ENCODE measurements around the gene HLCS. TPM values are rescaled to one million over a fixed set of nuclear protein-coding genes. Genes with fewer than 3 reads are reported as not detected.

Gene HLCS
- total RNA-seq, 1 donor from 2014 or later = 25.0 TPM

- Mint-ChIP-seq H3K36me3 (peaks cover 3% of the 10 kb centered on the region), H3K4me1 (peaks cover 21% of the 10 kb centered on the region), H3K4me3 (no peak overlapping the region), H3K9me3 (no peaks in the 10 kb centered on the region), H3K27ac (no peak overlapping the region), H3K27me3 (ENCODE audit: insufficient read depth, low read depth) (peaks cover 4% of the 10 kb centered on the region)
- Histone ChIP-seq H3K4me2 (no peak overlapping the region), H4K20me1 (ENCODE audit: low read depth) (no peaks in the 10 kb centered on the region), H3K79me2 (ENCODE audit: low read depth) (no peaks in the 10 kb centered on the region), H3K36me3 (no peaks in the 10 kb centered on the region), H3K4me3 (no peak overlapping the region), H3F3A (ENCODE audit: low read depth) (no peaks in the 10 kb centered on the region), H3K4me1 (no peaks in the 10 kb centered on the region), H3K27me3 (no peaks in the 10 kb centered on the region), H3K9me3 (ENCODE audit: low read depth) (no peaks in the 10 kb centered on the region), H2AFZ (replicated peaks) (no peak overlapping the region), H3K27ac (no peak overlapping the region), H3K9ac (no peak overlapping the region)
- no peak for DNase-seq (ENCODE audit: low spot score)
- no peak for TF ChIP-seq EZH2phosphoT487 (IDR thresholded peaks at IDR 0.05)
Observed at GRCh38 chr21:36860736-36861594, 105.5 kb downstream of the HLCS start.

GRCh38 chr21:36859744-36860501, 106.5 kb downstream of the HLCS start:
- no peaks in the 10 kb centered on the region for H3F3A ChIP-seq (ENCODE audit: low read depth)
- no peak overlapping the region for H3K4me2 ChIP-seq
- TF ChIP-seq CTCF (IDR thresholded peaks at IDR 0.05) (no peak), EZH2 (IDR thresholded peaks at IDR 0.05) (no peak), EZH2phosphoT487 (IDR thresholded peaks at IDR 0.05) (no peak)
- no peak overlapping the region for H3K27ac ChIP-seq
- H3K9me3 Mint-ChIP-seq = no peaks in the 10 kb centered on the region
- H3K4me1 Mint-ChIP-seq = peaks cover 21% of the 10 kb centered on the region
- H3K36me3 Mint-ChIP-seq = peaks cover 3% of the 10 kb centered on the region
- no peaks in the 10 kb centered on the region for H3K79me2 ChIP-seq (ENCODE audit: low read depth)
- no peaks in the 10 kb centered on the region for H4K20me1 ChIP-seq (ENCODE audit: low read depth)
- no peak for DNase-seq (ENCODE audit: low spot score)
- peaks cover 4% of the 10 kb centered on the region for H3K27me3 Mint-ChIP-seq (ENCODE audit: insufficient read depth, low read depth)
- no peak overlapping the region for H2AFZ ChIP-seq (replicated peaks)
- no peaks in the 10 kb centered on the region for H3K36me3 ChIP-seq
- no peaks in the 10 kb centered on the region for H3K9me3 ChIP-seq (ENCODE audit: low read depth)
- H3K4me1 ChIP-seq = no peaks in the 10 kb centered on the region
- no peak overlapping the region for H3K4me3 Mint-ChIP-seq
- no peaks in the 10 kb centered on the region for H3K27me3 ChIP-seq
- H3K27ac Mint-ChIP-seq = no peak overlapping the region
- no peak overlapping the region for H3K4me3 ChIP-seq
- no peak overlapping the region for H3K9ac ChIP-seq

GRCh38 chr21:36858320-36858957, 108.0 kb downstream of the HLCS start:
- Histone ChIP-seq H3K9me3 (ENCODE audit: low read depth) (no peaks in the 10 kb centered on the region), H3K9ac (no peak overlapping the region), H2AFZ (replicated peaks) (no peak overlapping the region), H3K4me3 (no peak overlapping the region), H3K27me3 (no peaks in the 10 kb centered on the region), H4K20me1 (ENCODE audit: low read depth) (no peaks in the 10 kb centered on the region), H3K79me2 (ENCODE audit: low read depth) (no peaks in the 10 kb centered on the region), H3K27ac (no peak overlapping the region), H3K4me2 (no peak overlapping the region), H3K4me1 (no peaks in the 10 kb centered on the region), H3K36me3 (no peaks in the 10 kb centered on the region), H3F3A (ENCODE audit: low read depth) (no peaks in the 10 kb centered on the region)
- DNase-seq (ENCODE audit: low spot score) = no peak
- Mint-ChIP-seq H3K9me3 (no peaks in the 10 kb centered on the region), H3K27ac (no peak overlapping the region), H3K4me3 (no peak overlapping the region), H3K27me3 (ENCODE audit: insufficient read depth, low read depth) (peaks cover 4% of the 10 kb centered on the region), H3K36me3 (peaks cover 3% of the 10 kb centered on the region), H3K4me1 (peaks cover 32% of the 10 kb centered on the region)
- TF ChIP-seq EZH2phosphoT487 (IDR thresholded peaks at IDR 0.05) (no peak), CTCF (IDR thresholded peaks at IDR 0.05) (no peak), EZH2 (IDR thresholded peaks at IDR 0.05) (no peak)
